Pancreas (tissue), 10 donors: ENCODE results near the gene JPH2. TPM values are rescaled to one million over a fixed set of nuclear protein-coding genes. Genes with fewer than 3 reads are reported as not detected.

Source experiments
- ATAC-seq, 4 donors: fragments of 200-7000 bp; cut with Tn5 transposase; one replicate each; pipeline versions ENCODE4 v1.8.0 to v1.9.1; 2020; ENCODE audit warnings: mild to moderate bottlenecking in 4 of 4, moderate library complexity in 4 of 4
- DNase-seq, 6 donors: peaks; one replicate each; pipeline ENCODE4 v3.0.0-alpha.2; 2020
- FAIRE-seq: peaks from 2 replicates; lab custom pipeline; 2012; peaks lifted over from hg19 to GRCh38; lab: Jason Lieb, UNC
- H3K27ac ChIP-seq, 4 donors: fragments of 200-600 bp; sonication (generic); 1 replicate in 3 of 4; 2 replicates in 1 of 4; pipeline versions ENCODE4 v1.5.0 to v1.8.0; 2020
- H3K27me3 ChIP-seq, 4 donors: fragments of 200-600 bp; one replicate each; pipeline ENCODE4 v1.8.0; 2021
- H3K36me3 ChIP-seq, 3 donors: fragments of 200-600 bp; sonication (generic) in 1 of 3; one replicate each; pipeline versions ENCODE4 v1.5.0 to v1.8.0; 2020 to 2021
- H3K4me1 ChIP-seq, 3 donors: fragments of 200-600 bp; one replicate each; pipeline ENCODE4 v1.8.0; 2021
- H3K4me3 ChIP-seq, 4 donors: fragments of 200-600 bp; sonication (generic) in 2 of 4; one replicate each; pipeline versions ENCODE4 v1.5.0 to v1.8.0; 2020 to 2021
- H3K9me3 ChIP-seq, 4 donors: fragments of 200-600 bp; one replicate each; pipeline ENCODE4 v1.8.0; 2021
- WGBS, 2 donors: extraction: QIAGEN DNeasy Blood & Tissue Kit; methylation state at CpG; one replicate each; pipeline ENCODE4 v1.1.7; 2013; 5-methylcytosine and 5-hydroxymethylcytosine counted together
- intact Hi-C, 3 donors: fragments of 100-400 bp; cut with DNase I; formaldehyde crosslinking; loops; one replicate each; pipeline versions ENCODE4 v1.11.1 to v1.14.2; 2022
- polyA plus RNA-seq, 2 donors: library from polyadenylated mRNA; stranded (reverse); fragments of 200-250 nt; gene quantifications; one replicate each; pipeline ENCODE4 v1.2.3, GENCODE V29; 2013
- total RNA-seq, 6 donors: library from RNA; stranded (reverse); fragmentation: NEBNext Ultra II Directional in 4 of 6; extraction: Animal tissue kit (Norgen Biotek cat#: 25700) in 4 of 6; gene quantifications; one replicate each; pipeline versions ENCODE4 v1.2.1 to v1.2.4, GENCODE V29; 2021 to 2023
- TF ChIP-seq, protein P1 (sequence below), 4 donors: fragments of 200-600 bp; sonication (generic) in 3 of 4; IDR thresholded peaks; one replicate each; pipeline versions ENCODE4 v1.5.0 to v1.8.0; 2021; ENCODE audit warnings: antibody characterized with exemption in 4 of 4
- donor health status: healthy with polysubstance abuse.
- donor health status: DM: no; HTN: no; CAD: no; lungs with moderate emphysema.
- donor health status: DM: no; HTN: no; CAD: no.
- donor health status: control.
- donor health status: control.
- donor health status: Bipolar disorder and iron deficiency.
- donor health status: DM: yes; HTN: yes; CAD: no.
- donor health status: DM: no; HTN: no; CAD: no.
- donor health status: DM: no; HTN: no; CAD: no.
- donor health status: DM: yes; HTN: yes; CAD: no.

The JPH2 gene
- total and polyA plus RNA-seq, 8 donors, result 0.09 to 1.1 (median 0.30) TPM

DNA sequence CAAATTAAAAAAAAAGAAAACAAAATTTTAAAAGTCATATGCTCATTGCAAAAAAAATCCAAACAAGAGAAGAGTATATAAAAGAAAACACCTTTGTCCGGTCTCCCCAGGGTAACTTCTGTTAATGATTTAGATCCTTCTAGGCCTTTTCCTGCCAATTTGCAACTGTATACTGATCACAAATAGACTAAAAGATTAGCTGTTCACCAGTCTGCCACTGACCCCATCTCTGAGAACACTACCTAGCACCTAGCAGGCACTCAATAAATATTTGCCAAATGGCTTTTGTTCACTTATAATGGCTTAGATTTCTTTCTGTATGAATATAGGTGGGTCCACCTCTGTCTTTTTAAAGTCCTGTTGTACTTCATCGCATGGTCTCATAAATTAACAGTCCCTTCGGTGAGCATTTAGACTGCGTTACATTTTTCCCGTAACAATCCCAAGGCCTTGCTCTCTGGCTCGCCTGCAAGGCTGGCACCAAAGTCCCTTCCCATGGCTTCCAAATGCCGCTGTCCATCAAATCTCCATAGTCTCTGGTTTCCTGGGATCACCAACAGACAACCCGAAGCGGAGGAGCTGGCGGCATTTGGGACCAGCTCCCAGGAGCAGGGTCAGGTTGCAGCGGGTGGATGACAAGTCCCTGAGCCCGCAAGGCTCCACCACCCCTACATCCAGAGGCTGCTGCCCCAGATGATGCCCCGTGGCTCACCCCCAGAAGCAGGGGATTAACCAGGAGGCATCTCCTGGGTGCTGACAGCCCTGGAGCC is 11.8 kb downstream of the JPH2 start:
- ATAC-seq, result no peak
- TF ChIP-seq, protein P1, sequence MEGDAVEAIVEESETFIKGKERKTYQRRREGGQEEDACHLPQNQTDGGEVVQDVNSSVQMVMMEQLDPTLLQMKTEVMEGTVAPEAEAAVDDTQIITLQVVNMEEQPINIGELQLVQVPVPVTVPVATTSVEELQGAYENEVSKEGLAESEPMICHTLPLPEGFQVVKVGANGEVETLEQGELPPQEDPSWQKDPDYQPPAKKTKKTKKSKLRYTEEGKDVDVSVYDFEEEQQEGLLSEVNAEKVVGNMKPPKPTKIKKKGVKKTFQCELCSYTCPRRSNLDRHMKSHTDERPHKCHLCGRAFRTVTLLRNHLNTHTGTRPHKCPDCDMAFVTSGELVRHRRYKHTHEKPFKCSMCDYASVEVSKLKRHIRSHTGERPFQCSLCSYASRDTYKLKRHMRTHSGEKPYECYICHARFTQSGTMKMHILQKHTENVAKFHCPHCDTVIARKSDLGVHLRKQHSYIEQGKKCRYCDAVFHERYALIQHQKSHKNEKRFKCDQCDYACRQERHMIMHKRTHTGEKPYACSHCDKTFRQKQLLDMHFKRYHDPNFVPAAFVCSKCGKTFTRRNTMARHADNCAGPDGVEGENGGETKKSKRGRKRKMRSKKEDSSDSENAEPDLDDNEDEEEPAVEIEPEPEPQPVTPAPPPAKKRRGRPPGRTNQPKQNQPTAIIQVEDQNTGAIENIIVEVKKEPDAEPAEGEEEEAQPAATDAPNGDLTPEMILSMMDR (IDR thresholded peaks at IDR 0.05), result no peak
- peaks cover 0 to 3% (median 0%) of the 10 kb centered on the region in 4 donors for H3K27me3 ChIP-seq
- H3K4me1 ChIP-seq, result no peaks in the 10 kb centered on the region
- H3K27ac ChIP-seq, result no peak overlapping the region
- no peak overlapping the region for H3K4me3 ChIP-seq
- H3K9me3 ChIP-seq, result no peaks in the 10 kb centered on the region
- no peaks in the 10 kb centered on the region for H3K36me3 ChIP-seq
- WGBS, 2 donors, result 87 to 88% methylated on average over 13 of the region's 13 CpGs
- intact Hi-C loops, result no loop called here
- no peak for DNase-seq
- no peak for FAIRE-seq

DNA sequence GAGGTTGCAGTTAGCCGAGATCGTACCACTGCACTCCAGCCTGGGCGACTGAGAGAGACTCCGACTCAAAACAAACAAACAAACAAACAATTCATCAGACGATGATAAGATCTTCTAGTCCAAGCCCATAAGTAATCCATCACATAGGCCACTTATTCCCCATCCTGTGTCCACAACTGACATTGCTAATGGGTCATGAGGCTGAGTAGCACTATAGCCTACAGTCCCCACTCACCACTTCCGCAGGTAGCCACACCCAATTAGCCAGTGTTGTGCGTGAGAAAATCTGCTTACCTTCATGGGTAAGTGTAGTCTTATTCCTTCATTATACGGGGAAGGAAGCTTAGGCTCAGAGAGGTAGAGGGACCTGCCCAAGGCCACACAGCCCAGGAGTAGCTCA is 13.1 kb downstream of the JPH2 start:
- no peak for ATAC-seq
- H3K4me1 ChIP-seq, result no peaks in the 10 kb centered on the region
- no peak overlapping the region for H3K4me3 ChIP-seq
- intact Hi-C loops, result no loop called here
- no peaks in the 10 kb centered on the region for H3K9me3 ChIP-seq
- H3K36me3 ChIP-seq, result no peaks in the 10 kb centered on the region
- WGBS, 2 donors, result 60 to 77% methylated on average over 8 of the region's 8 CpGs
- no peak overlapping the region for H3K27ac ChIP-seq
- DNase-seq, result no peak
- no peaks in the 10 kb centered on the region for H3K27me3 ChIP-seq
- no peak for FAIRE-seq
- TF ChIP-seq, protein P1 (IDR thresholded peaks at IDR 0.05), result no peak

DNA sequence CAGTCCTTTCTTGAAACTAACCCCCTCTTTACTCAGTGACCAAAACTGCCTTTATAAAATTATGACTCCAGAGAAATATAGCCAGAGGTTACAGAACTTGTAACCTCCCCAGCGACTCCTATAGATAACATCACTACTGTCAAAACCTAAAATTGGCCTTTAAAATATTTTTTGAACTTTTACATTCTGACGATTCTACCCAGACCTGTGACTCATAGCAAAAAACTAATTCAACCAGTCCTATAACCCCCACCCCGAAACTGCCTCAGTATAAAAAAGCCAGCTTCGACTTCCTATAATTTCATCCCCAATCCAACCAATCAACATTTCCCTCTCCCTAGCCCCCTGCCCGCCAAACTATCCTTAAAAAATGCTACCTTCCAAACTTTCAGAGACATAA is 13.9 kb downstream of the JPH2 start:
- no peak overlapping the region for H3K27ac ChIP-seq
- intact Hi-C loops, result no loop called here
- no peaks in the 10 kb centered on the region for H3K27me3 ChIP-seq
- no peak for FAIRE-seq
- no peak for DNase-seq
- no peak overlapping the region for H3K4me3 ChIP-seq
- ATAC-seq, result no peak
- no peaks in the 10 kb centered on the region for H3K4me1 ChIP-seq
- WGBS, 2 donors, result 48 to 54% methylated on average over 5 of the region's 5 CpGs
- TF ChIP-seq, protein P1 (IDR thresholded peaks at IDR 0.05), result no peak
- no peaks in the 10 kb centered on the region for H3K36me3 ChIP-seq
- H3K9me3 ChIP-seq, result no peaks in the 10 kb centered on the region

DNA sequence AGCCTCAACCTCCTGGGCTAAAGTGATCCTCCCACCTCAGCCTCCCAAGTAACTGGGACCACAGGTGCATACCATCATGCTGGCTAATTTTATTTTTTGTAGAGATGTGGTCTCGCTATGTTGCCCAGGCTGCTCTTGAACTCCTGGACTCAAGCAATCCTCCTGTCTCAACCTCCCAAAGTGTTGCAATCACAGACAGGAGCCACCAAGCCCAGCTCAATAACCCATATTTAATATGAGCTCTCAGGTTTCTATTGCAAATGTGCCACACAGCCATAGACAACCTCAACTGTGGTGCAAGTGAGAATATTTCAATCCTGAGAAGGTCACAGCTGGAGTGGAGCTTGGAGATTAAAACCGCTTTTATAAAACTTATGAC is 14.4 kb downstream of the JPH2 start:
- TF ChIP-seq, protein P1 (IDR thresholded peaks at IDR 0.05), result no peak
- no peaks in the 10 kb centered on the region for H3K36me3 ChIP-seq
- H3K4me3 ChIP-seq, result no peak overlapping the region
- no peaks in the 10 kb centered on the region for H3K4me1 ChIP-seq
- no peak for DNase-seq
- no peak for ATAC-seq
- H3K9me3 ChIP-seq, result no peaks in the 10 kb centered on the region
- no peak overlapping the region for H3K27ac ChIP-seq
- WGBS, 2 donors, result 55 to 72% methylated on average over 2 of the region's 2 CpGs
- intact Hi-C loops, result no loop called here
- no peak for FAIRE-seq
- H3K27me3 ChIP-seq, result no peaks in the 10 kb centered on the region
